ENCODE data around the gene LCE4A. TPM values are rescaled to one million over a fixed set of nuclear protein-coding genes. Genes with fewer than 3 reads are reported as not detected.

The LCE4A gene
- total RNA-seq, 1 experiment from 2014 or later: not detected

DNA sequence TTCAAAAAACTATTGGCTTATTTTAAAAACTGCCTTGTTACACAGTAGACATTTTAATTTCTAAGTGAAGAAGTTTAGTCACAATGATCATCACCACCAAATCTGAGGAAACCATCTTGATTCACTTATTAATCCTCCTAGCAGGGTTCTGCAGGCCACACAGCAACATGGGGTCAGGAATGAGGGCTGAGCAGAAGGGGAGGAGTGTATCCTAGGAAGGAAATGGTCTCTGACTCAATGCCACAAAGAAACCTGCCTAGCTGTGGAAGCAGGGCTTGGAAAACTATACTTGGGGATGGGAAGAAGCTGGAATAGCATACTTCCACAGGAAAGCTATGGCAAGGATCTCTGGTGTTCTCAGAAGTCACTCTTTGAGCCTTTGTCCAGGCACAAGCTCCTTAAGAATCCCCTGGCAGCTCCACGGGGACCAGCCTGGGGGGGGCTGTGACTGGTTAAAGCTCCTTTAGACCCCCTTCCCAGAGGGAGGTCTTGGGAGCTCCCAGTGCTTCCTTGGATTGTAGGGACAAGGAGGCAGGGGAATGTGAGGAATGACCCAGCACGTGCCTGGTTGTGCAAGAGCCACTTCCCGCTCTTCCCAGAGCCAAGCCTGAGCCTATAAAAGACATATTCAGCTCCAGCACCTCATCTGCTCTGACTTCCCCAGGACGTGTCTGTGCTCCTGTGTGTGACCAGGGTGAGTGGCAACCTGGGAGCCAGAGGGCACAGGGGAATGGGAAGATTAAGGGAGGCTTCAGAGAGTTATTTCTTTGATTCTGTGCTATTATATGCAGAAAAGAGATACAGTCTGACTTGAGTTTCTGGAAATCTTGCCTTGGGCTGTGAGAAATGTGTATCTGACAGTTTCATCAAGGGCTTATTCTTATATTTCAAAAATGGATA is 10.0 kb upstream of the LCE4A start, which contains the start of gene LCE2A:
TSS of gene LCE2A (plus strand) at position 645 of the 900 bp plus-strand sequence. CDS start 557 bp downstream, outside the sequence.
- H3K4me1 ChIP-seq (replicated peaks; ENCODE audit: insufficient read depth): no peaks in the 10 kb centered on the region
- H3F3A ChIP-seq (ENCODE audit: insufficient read depth, low read depth): no peaks in the 10 kb centered on the region
- H3K4me3 ChIP-seq: no peak within 1 kb of the TSS
- H3K4me2 ChIP-seq: no peak within 1 kb of the TSS
- no peaks in the 10 kb centered on the region for H3K9me2 ChIP-seq (ENCODE audit: insufficient read depth)
- no peaks in the 10 kb centered on the region for H3K79me2 ChIP-seq (ENCODE audit: low read depth)
- H3K27ac ChIP-seq: no peak within 1 kb of the TSS
- no peaks in the 10 kb centered on the region for H3K9me3 ChIP-seq (ENCODE audit: insufficient read depth, low read depth)
- no peak for DNase-seq
- intact Hi-C loops (cut with micrococcal nuclease; ENCODE audit: unreplicated experiment): no loop called here
- no TSS peak for BruUV-seq (replicated peaks)
- no peak for TF ChIP-seq EZH2 (IDR thresholded peaks at IDR 0.05; ENCODE audit: low read depth)
- TF ChIP-seq CTCF (conservative IDR thresholded peaks at IDR 0.05): no peak
- H2AFZ ChIP-seq: no peak within 1 kb of the TSS
- peaks cover 29% of the 10 kb centered on the region for H3K27me3 ChIP-seq (ENCODE audit: insufficient read depth, low read depth)
- no peaks in the 10 kb centered on the region for H3K36me3 ChIP-seq (ENCODE audit: low read depth)
- CTCF ChIA-PET: no interaction called here
- H4K20me1 ChIP-seq (ENCODE audit: insufficient read depth): no peaks in the 10 kb centered on the region
- POLR2A ChIA-PET (ENCODE audit: unreplicated experiment): no interaction called here

DNA sequence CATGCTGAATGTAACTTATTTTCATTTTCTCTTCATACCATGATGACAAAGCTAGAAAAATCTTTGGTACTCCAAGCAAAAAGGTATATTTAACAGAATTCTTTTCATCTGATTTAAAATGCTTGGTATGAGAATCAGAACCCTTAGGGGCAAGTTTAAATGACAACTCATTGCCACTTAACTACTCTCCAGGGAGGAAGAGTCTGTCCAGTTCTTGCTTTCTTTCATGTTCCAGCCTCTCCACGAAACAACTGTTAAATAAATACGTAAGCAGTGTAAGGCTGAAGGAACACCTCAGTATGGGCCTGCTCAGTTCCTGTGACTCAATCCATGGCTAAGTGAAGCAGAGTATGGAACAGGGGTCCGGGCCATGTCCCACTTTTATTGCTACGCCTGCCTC is 8.2 kb upstream of the LCE4A start:
- TF ChIP-seq CTCF (conservative IDR thresholded peaks at IDR 0.05): no peak
- TF ChIP-seq EZH2 (IDR thresholded peaks at IDR 0.05; ENCODE audit: low read depth): no peak
- BruUV-seq (replicated peaks): no TSS peak
- no peaks in the 10 kb centered on the region for H4K20me1 ChIP-seq (ENCODE audit: insufficient read depth)
- no peaks in the 10 kb centered on the region for H3F3A ChIP-seq (ENCODE audit: insufficient read depth, low read depth)
- H3K4me2 ChIP-seq: no peak overlapping the region
- H3K79me2 ChIP-seq (ENCODE audit: low read depth): no peaks in the 10 kb centered on the region
- no peak overlapping the region for H2AFZ ChIP-seq
- intact Hi-C loops (cut with micrococcal nuclease; ENCODE audit: unreplicated experiment): no loop called here
- DNase-seq: no peak
- H3K27ac ChIP-seq: no peak overlapping the region
- POLR2A ChIA-PET (ENCODE audit: unreplicated experiment): no interaction called here
- H3K9me3 ChIP-seq (ENCODE audit: insufficient read depth, low read depth): no peaks in the 10 kb centered on the region
- H3K4me1 ChIP-seq (replicated peaks; ENCODE audit: insufficient read depth): no peaks in the 10 kb centered on the region
- no peaks in the 10 kb centered on the region for H3K9me2 ChIP-seq (ENCODE audit: insufficient read depth)
- CTCF ChIA-PET: no interaction called here
- H3K4me3 ChIP-seq: no peak overlapping the region
- H3K27me3 ChIP-seq (ENCODE audit: insufficient read depth, low read depth): peaks cover 29% of the 10 kb centered on the region
- H3K36me3 ChIP-seq (ENCODE audit: low read depth): no peaks in the 10 kb centered on the region

DNA sequence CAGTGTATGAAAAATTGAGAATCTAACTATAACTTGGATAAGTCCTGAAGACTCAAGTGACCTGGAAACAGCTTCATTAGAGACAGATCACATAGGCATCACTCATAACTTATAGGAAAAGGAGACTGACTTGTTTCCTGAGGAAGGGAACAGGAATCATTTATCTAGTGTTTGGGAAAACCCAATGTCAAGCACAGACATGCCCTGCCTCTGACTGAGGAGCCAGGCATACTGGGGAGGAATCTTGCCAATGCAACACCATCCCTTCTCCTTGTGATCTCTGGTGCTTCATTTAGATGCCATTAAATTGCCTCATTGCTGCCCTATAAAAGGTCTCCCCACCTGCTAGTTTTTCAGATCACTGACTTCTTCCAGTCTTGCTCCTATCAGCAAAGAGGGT is 10.3 kb downstream of the LCE4A start:
- ChIA-PET CTCF (no interaction called here), POLR2A (ENCODE audit: unreplicated experiment) (no interaction called here)
- no TSS peak for BruUV-seq (replicated peaks)
- intact Hi-C loops (cut with micrococcal nuclease; ENCODE audit: unreplicated experiment): no loop called here
- Histone ChIP-seq H3K4me1 (replicated peaks; ENCODE audit: insufficient read depth) (no peaks in the 10 kb centered on the region), H3K9me3 (ENCODE audit: insufficient read depth, low read depth) (no peaks in the 10 kb centered on the region), H3F3A (ENCODE audit: insufficient read depth, low read depth) (no peaks in the 10 kb centered on the region), H4K20me1 (ENCODE audit: insufficient read depth) (no peaks in the 10 kb centered on the region), H3K36me3 (ENCODE audit: low read depth) (no peaks in the 10 kb centered on the region), H3K27me3 (ENCODE audit: insufficient read depth, low read depth) (peaks cover 12% of the 10 kb centered on the region; the same call in 1 of the 2 replicates), H3K27ac (no peak overlapping the region), H3K4me3 (no peak overlapping the region), H3K9me2 (ENCODE audit: insufficient read depth) (no peaks in the 10 kb centered on the region), H2AFZ (no peak overlapping the region), H3K79me2 (ENCODE audit: low read depth) (no peaks in the 10 kb centered on the region), H3K4me2 (no peak overlapping the region)
- no peak for TF ChIP-seq EZH2 (IDR thresholded peaks at IDR 0.05; ENCODE audit: low read depth)
- DNase-seq: no peak

All from PC-9 (cell line).